Stomach (tissue), 4 donors: ENCODE measurements around the gene PCSK9.

ENCODE experiments used
- CTCF ChIP-seq, 7 experiments: fragments of 450-650 bp in 4 of 7; fragments of 200-600 bp in 3 of 7; sonication (generic) in 3 of 7; IDR thresholded peaks; one replicate each; pipeline ENCODE4 v1.5.1; 2016 to 2019; ENCODE audit warnings: antibody characterized with exemption in 7 of 7, control low read depth in 2 of 7, mild to moderate bottlenecking in 1 of 7
- EP300 ChIP-seq: sonication (generic); formaldehyde crosslinking; IDR thresholded peaks from one replicate; pipeline ENCODE4 v1.6.1; 2017; ENCODE audit warnings: antibody characterized with exemption
- POLR2A ChIP-seq, 4 donors: fragments of 450-650 bp; IDR thresholded peaks; one replicate each; pipeline ENCODE4 v1.6.1; 2016; ENCODE audit warnings: antibody characterized with exemption in 4 of 4, control low read depth in 2 of 4, mild to moderate bottlenecking in 1 of 4, moderate library complexity in 1 of 4
- POLR2AphosphoS5 ChIP-seq, 3 donors: sonication (generic); formaldehyde crosslinking; IDR thresholded peaks; one replicate each; pipeline ENCODE4 v1.6.1; 2016; ENCODE audit warnings: antibody characterized with exemption in 3 of 3

- TF ChIP-seq CTCF (IDR thresholded peaks at IDR 0.05) (no peak), EP300 (no peak), POLR2AphosphoS5 (IDR thresholded peaks at IDR 0.05) (no peak), POLR2A (IDR thresholded peaks at IDR 0.05) (no peak)
Measured at GRCh38 chr1:54996869-54997710, 42.3 kb upstream of the PCSK9 start.
